T-cell (primary cell): ENCODE results near the gene SCOC. TPM values are rescaled to one million over a fixed set of nuclear protein-coding genes. Genes with fewer than 3 reads are reported as not detected.

Experiments
- ATAC-seq, 4 experiments: fragments of 200-7000 bp in 3 of 4; fragments of 150-1000 bp in 1 of 4; cut with Tn5 transposase; replicated peaks in 1 of 4; 1 replicate in 3 of 4; 2 replicates in 1 of 4; pipeline ENCODE4 v1.10.0; 2021; ENCODE audit warnings: moderate library complexity in 3 of 4, mild to moderate bottlenecking in 2 of 4, moderate number of reproducible peaks in 1 of 4
- CTCF ChIA-PET, 2 donors: fragments of 300-600 bp; sonication (Branson Sonifier 250); formaldehyde crosslinking; loops; one replicate each; lab custom pipeline; 2022; ENCODE audit warnings: antibody characterized with exemption in 2 of 2; lab: Charles Lee
- POLR2A ChIA-PET, 2 donors: fragments of 300-600 bp; sonication (Branson Sonifier 250); formaldehyde crosslinking; loops; one replicate each; lab custom pipeline; 2022; ENCODE audit warnings: antibody characterized with exemption in 2 of 2; lab: Charles Lee
- DNase-seq, 35 experiments: peaks; one replicate each; pipeline versions ENCODE4 v3.0.0 to v3.0.0-alpha.2; 2013 to 2023
- H3K27ac ChIP-seq: one replicate; pipeline ENCODE4 v1.5.1; 2013; ENCODE audit warnings: low read length
- H3K27me3 ChIP-seq, 2 experiments: replicated peaks in 1 of 2; 1 replicate in 1 of 2; 2 replicates in 1 of 2; pipeline versions ENCODE4 v1.6.1 to v1.7.0; 2013; ENCODE audit warnings: low read length in 1 of 2, mixed read lengths in 1 of 2; ENCODE audit not compliant: control insufficient read depth in 2 of 2, insufficient read depth in 2 of 2; ENCODE audit errors: extremely low read depth in 1 of 2
- H3K36me3 ChIP-seq, 2 donors: 1 replicate in 1 of 2; 2 replicates in 1 of 2; pipeline versions ENCODE4 v1.6.1 to v1.7.0; 2013; ENCODE audit warnings: low read length in 1 of 2; ENCODE audit not compliant: control insufficient read depth in 2 of 2, insufficient read depth in 1 of 2; ENCODE audit errors: extremely low read depth in 1 of 2
- H3K4me1 ChIP-seq, 2 experiments: 1 replicate in 1 of 2; 2 replicates in 1 of 2; pipeline versions ENCODE4 v1.6.1 to v1.7.0; 2013; ENCODE audit warnings: low read length in 2 of 2, mixed read lengths in 1 of 2; ENCODE audit not compliant: insufficient read depth in 2 of 2, control insufficient read depth in 1 of 2; ENCODE audit errors: extremely low read depth in 1 of 2
- H3K4me3 ChIP-seq, 2 donors: 1 replicate in 1 of 2; 2 replicates in 1 of 2; pipeline versions ENCODE4 v1.5.1 to v1.7.0; 2013; ENCODE audit warnings: mild to moderate bottlenecking in 2 of 2, low read length in 1 of 2, moderate library complexity in 1 of 2; ENCODE audit not compliant: control insufficient read depth in 1 of 2; ENCODE audit errors: extremely low read depth in 1 of 2
- H3K9me3 ChIP-seq: 2 replicates; pipeline ENCODE4 v1.7.0; 2013
- H3K27ac Mint-ChIP-seq, 2 donors: one replicate each; pipeline ENCODE4 v1.8.0; 2020 to 2021; ENCODE audit warnings: mild to moderate bottlenecking in 2 of 2, mixed read lengths in 2 of 2
- H3K27me3 Mint-ChIP-seq, 2 donors: one replicate each; pipeline ENCODE4 v1.8.0; 2021 to 2022; ENCODE audit warnings: mixed read lengths in 2 of 2
- H3K36me3 Mint-ChIP-seq: one replicate; pipeline ENCODE4 v1.8.0; 2021; ENCODE audit warnings: mixed read lengths
- H3K4me1 Mint-ChIP-seq, 3 donors: one replicate each; pipeline ENCODE4 v1.8.0; 2020 to 2022; ENCODE audit warnings: mixed read lengths in 3 of 3, mild to moderate bottlenecking in 1 of 3
- H3K4me3 Mint-ChIP-seq, 3 donors: one replicate each; pipeline ENCODE4 v1.8.0; 2020 to 2022; ENCODE audit warnings: mild to moderate bottlenecking in 3 of 3, mixed read lengths in 3 of 3, moderate library complexity in 3 of 3
- H3K9me3 Mint-ChIP-seq, 3 donors: one replicate each; pipeline ENCODE4 v1.8.0; 2020 to 2022; ENCODE audit warnings: mixed read lengths in 3 of 3
- WGBS: methylation state at CpG from one replicate; pipeline ENCODE4 v1.1.5; 2013; ENCODE audit warnings: missing lambda C conversion rate; ENCODE audit not compliant: insufficient coverage; 5-methylcytosine and 5-hydroxymethylcytosine counted together
- total RNA-seq, 35 experiments: library from RNA in 6 of 35; stranded (reverse) in 6 of 35; fragments of 120-200 nt in 1 of 35; gene quantifications; one replicate each; pipeline versions ENCODE4 v1.2.1 to v1.2.4 and lab custom pipeline; 2013 to 2026

SCOC gene
- total RNA-seq, 5 donors from 2014 or later (not counting 1 experiment from before 2014, with no cell fraction given) = 10.3 to 19.3 (median 18.7) TPM

DNA sequence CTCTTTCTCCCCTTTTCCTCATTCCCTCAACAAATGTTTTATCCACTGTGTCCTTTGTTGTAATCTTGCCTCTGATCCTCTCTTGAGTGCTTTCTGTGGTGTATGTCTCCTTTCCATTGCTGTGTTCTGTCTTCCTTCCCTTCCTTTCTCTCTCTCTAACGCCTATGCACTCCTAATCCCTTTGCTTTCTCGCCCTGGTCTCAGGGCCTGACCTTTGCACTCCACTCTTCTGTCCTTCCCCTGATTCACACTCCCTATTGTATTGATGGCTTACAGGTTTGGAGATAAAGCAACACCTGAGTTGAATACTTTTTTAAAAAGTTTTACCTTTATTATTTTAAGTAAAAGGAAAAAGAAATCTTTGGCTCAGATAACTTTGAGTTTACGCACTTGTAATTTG lies 15.6 kb upstream of the SCOC start:
- peaks cover 0 to 3% of the 10 kb centered on the region in 2 experiments for H3K27me3 ChIP-seq
- Mint-ChIP-seq H3K9me3 (no peaks in the 10 kb centered on the region), H3K36me3 (no peaks in the 10 kb centered on the region), H3K4me3 (no peak overlapping the region), H3K27ac (no peak overlapping the region), H3K4me1 (peaks cover 16 to 22% (median 18%) of the 10 kb centered on the region in 3 donors), H3K27me3 (no peaks in the 10 kb centered on the region)
- DNase-seq (no peak), ATAC-seq (no peak)
- no peak overlapping the region for H3K27ac ChIP-seq
- no peak overlapping the region for H3K4me3 ChIP-seq
- H3K36me3 ChIP-seq = no peaks in the 10 kb centered on the region
- WGBS = no CpG with 5 or more reads among the region's 3 CpGs
- H3K9me3 ChIP-seq = no peaks in the 10 kb centered on the region
- ChIA-PET CTCF (interaction anchor here (0.9 to 4.0 kb wide), 2 partner anchors 9 to 251 kb away, joined by 3 to 19 read pairs; no protein-coding TSS in a partner anchor), POLR2A (no interaction called here)
- peaks cover 9 to 11% of the 10 kb centered on the region in 2 experiments for H3K4me1 ChIP-seq

DNA sequence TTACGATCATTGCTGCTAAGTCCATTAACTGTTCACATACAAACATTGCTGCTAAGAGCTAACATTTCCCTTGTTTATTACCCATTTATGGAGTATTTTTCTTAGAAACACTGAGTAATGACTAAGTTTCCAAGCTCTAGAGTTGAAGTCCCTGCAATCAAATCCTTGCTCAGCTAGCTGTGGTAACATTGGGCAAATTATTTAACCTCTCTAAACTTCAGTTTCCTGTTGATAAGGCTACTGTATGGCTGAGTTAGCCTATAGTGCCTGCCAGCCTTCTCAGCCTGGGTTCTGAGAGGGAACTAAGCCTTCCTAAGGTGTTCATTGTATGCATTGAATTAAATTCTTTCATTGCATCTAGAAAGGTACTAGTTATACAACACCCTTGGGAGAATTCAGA lies 15.2 kb upstream of the SCOC start:
- H3K36me3 Mint-ChIP-seq = no peaks in the 10 kb centered on the region
- no peak for ATAC-seq
- peaks cover 0 to 3% of the 10 kb centered on the region in 2 experiments for H3K27me3 ChIP-seq
- H3K9me3 Mint-ChIP-seq = no peaks in the 10 kb centered on the region
- no peaks in the 10 kb centered on the region for H3K27me3 Mint-ChIP-seq
- peaks cover 15 to 18% (median 16%) of the 10 kb centered on the region in 3 donors for H3K4me1 Mint-ChIP-seq
- H3K27ac Mint-ChIP-seq = no peak overlapping the region
- H3K9me3 ChIP-seq = no peaks in the 10 kb centered on the region
- CTCF ChIA-PET = interaction anchor here (0.9 to 4.0 kb wide), 4 partner anchors 8 to 251 kb away, joined by 3 to 19 read pairs (median 4); no protein-coding TSS in a partner anchor
- POLR2A ChIA-PET = interaction anchor here in 1 of 2 donors (0.5 kb wide), 1 partner anchor 26 kb away, joined by 5 read pairs; no protein-coding TSS in a partner anchor
- no peak overlapping the region for H3K4me3 ChIP-seq
- peaks cover 6 to 7% of the 10 kb centered on the region in 2 experiments for H3K4me1 ChIP-seq
- WGBS = no CpG with 5 or more reads among the region's 1 CpG
- DNase-seq = no peak
- H3K36me3 ChIP-seq = no peaks in the 10 kb centered on the region
- H3K4me3 Mint-ChIP-seq = no peak overlapping the region
- no peak overlapping the region for H3K27ac ChIP-seq

- Histone ChIP-seq H3K36me3 (no peaks in the 10 kb centered on the region), H3K4me1 (no peaks in the 10 kb centered on the region), H3K4me3 (no peak overlapping the region), H3K27me3 (peaks cover 0 to 3% of the 10 kb centered on the region in 2 experiments), H3K9me3 (no peaks in the 10 kb centered on the region), H3K27ac (no peak overlapping the region)
- CTCF ChIA-PET = interaction anchor here (0.5 to 4.0 kb wide), 25 partner anchors 9 to 498 kb away, joined by 3 to 58 read pairs (median 4); partner anchors contain the start of genes SCOC (in 2 of the 2), CLGN (in 1 of the 2) and ELMOD2 (in 1 of the 2)
- ATAC-seq (peak; percentile 83 to 97 (median 90)), DNase-seq (peak; percentile 34 to 87 (median 66))
- Mint-ChIP-seq H3K9me3 (no peaks in the 10 kb centered on the region), H3K27me3 (no peaks in the 10 kb centered on the region), H3K4me1 (peaks cover 4 to 5% (median 4%) of the 10 kb centered on the region in 3 donors), H3K27ac (no peak overlapping the region), H3K4me3 (no peak overlapping the region), H3K36me3 (no peaks in the 10 kb centered on the region)
- WGBS = 30% methylated on average over 2 of the region's 7 CpGs
- POLR2A ChIA-PET = interaction anchor here in 1 of 2 donors (0.6 kb wide), 1 partner anchor 864 kb away, joined by 3 read pairs; no protein-coding TSS in a partner anchor
Measured at GRCh38 chr4:140359562-140360427, 13.7 kb upstream of the SCOC start.

DNA sequence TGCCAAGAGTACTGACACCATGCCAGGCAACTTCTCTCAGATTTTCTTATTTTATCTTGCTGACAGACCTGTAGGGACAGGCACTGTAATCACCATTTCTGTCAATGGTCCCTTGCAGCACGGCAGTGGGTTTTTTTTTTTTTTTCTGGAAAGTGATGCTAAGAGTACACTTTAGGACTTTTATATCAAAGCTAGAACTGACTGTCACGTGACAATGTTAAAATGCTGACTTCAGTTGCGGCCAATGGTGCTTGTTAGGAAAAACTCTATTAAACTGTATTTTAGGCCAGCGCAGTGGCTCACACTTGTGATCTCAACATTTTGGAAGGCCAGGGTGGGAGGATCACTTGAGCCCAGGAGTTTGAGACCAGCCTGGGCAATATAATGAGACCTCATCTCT lies 12.3 kb upstream of the SCOC start:
- no peaks in the 10 kb centered on the region for H3K27me3 Mint-ChIP-seq
- POLR2A ChIA-PET = interaction anchor here in 1 of 2 donors (0.6 kb wide), 1 partner anchor 12 kb away, joined by 8 read pairs; the partner anchor contains the start of gene SCOC
- H3K9me3 Mint-ChIP-seq = no peaks in the 10 kb centered on the region
- ATAC-seq = no peak
- no peak overlapping the region for H3K4me3 Mint-ChIP-seq
- no peaks in the 10 kb centered on the region for H3K36me3 Mint-ChIP-seq
- Histone ChIP-seq H3K9me3 (no peaks in the 10 kb centered on the region), H3K27me3 (peaks cover 0 to 3% of the 10 kb centered on the region in 2 experiments), H3K4me3 (no peak overlapping the region), H3K36me3 (no peaks in the 10 kb centered on the region), H3K27ac (no peak overlapping the region), H3K4me1 (no peaks in the 10 kb centered on the region)
- DNase-seq = no peak
- peaks cover 3 to 5% (median 4%) of the 10 kb centered on the region in 3 donors for H3K4me1 Mint-ChIP-seq
- 100% methylated on average over 1 of the region's 4 CpGs for WGBS
- CTCF ChIA-PET = interaction anchor here (0.6 to 4.0 kb wide), 10 partner anchors 9 to 1176 kb away, joined by 3 to 58 read pairs (median 6); partner anchors contain the start of gene SCOC (in 2 of the 2)
- no peak overlapping the region for H3K27ac Mint-ChIP-seq

DNA sequence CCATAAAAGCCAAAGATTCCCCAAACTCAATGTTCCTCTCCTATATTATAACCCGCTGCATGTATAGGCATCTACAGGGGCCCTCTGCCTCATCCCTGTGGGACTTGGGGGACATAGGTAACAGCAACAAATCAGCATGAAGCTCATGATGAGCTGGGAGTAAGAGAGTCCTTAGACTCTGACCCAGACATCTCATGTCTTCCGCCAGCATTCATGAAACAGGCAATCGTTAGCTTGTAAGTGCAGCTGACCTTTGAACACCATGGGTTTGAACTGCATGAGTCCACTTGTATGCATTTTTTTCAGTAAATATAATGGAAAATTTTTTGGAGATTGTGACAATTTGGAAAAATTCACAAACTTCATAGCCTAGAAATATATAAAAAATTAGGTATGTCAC lies 10.4 kb upstream of the SCOC start:
- H3K9me3 Mint-ChIP-seq = no peaks in the 10 kb centered on the region
- no peaks in the 10 kb centered on the region for H3K36me3 Mint-ChIP-seq
- no CpG with 5 or more reads among the region's 3 CpGs for WGBS
- POLR2A ChIA-PET = no interaction called here
- H3K9me3 ChIP-seq = no peaks in the 10 kb centered on the region
- ATAC-seq (no peak), DNase-seq (no peak)
- no peak overlapping the region for H3K27ac Mint-ChIP-seq
- peaks cover 0 to 3% of the 10 kb centered on the region in 2 experiments for H3K27me3 ChIP-seq
- CTCF ChIA-PET = interaction anchor here (0.6 to 2.0 kb wide), 5 partner anchors 10 to 592 kb away, joined by 3 to 10 read pairs (median 3); partner anchors contain the start of gene SCOC (in 2 of the 2)
- H3K4me1 ChIP-seq = no peaks in the 10 kb centered on the region
- no peaks in the 10 kb centered on the region for H3K27me3 Mint-ChIP-seq
- no peak overlapping the region for H3K27ac ChIP-seq
- H3K4me3 ChIP-seq = no peak overlapping the region
- no peak overlapping the region for H3K4me3 Mint-ChIP-seq
- H3K4me1 Mint-ChIP-seq = peaks cover 3 to 5% (median 4%) of the 10 kb centered on the region in 3 donors
- H3K36me3 ChIP-seq = no peaks in the 10 kb centered on the region

- ChIA-PET POLR2A (no interaction called here), CTCF (interaction anchor here (0.6 to 2.0 kb wide), 3 partner anchors 10 to 592 kb away, joined by 3 to 10 read pairs (median 3); partner anchors contain the start of gene SCOC (in 1 of the 2))
- Mint-ChIP-seq H3K4me3 (no peak overlapping the region), H3K27ac (no peak overlapping the region), H3K4me1 (peaks cover 3 to 5% (median 4%) of the 10 kb centered on the region in 3 donors), H3K27me3 (no peaks in the 10 kb centered on the region), H3K9me3 (no peaks in the 10 kb centered on the region), H3K36me3 (no peaks in the 10 kb centered on the region)
- Histone ChIP-seq H3K27ac (no peak overlapping the region), H3K36me3 (no peaks in the 10 kb centered on the region), H3K9me3 (no peaks in the 10 kb centered on the region), H3K27me3 (peaks cover 0 to 3% of the 10 kb centered on the region in 2 experiments), H3K4me1 (no peaks in the 10 kb centered on the region), H3K4me3 (no peak overlapping the region)
- DNase-seq (no peak), ATAC-seq (no peak)
Measured at GRCh38 chr4:140363558-140363957, 9.9 kb upstream of the SCOC start.
